GM12892 (cell line): ENCODE measurements around the gene OPCML.

Experiments
- POLR2A ChIP-seq: IDR thresholded peaks from 2 replicates; pipeline ENCODE4 v1.6.1; 2011; ENCODE audit warnings: low read depth, low read length, control low read depth
- POLR2AphosphoS5 ChIP-seq: IDR thresholded peaks from 2 replicates; pipeline ENCODE4 v1.6.1; 2011; ENCODE audit warnings: low read depth, low read length, control low read depth
- TAF1 ChIP-seq: IDR thresholded peaks from 2 replicates; pipeline ENCODE4 v1.6.1; 2011; ENCODE audit warnings: low read depth, mild to moderate bottlenecking, control low read depth, low read length, borderline replicate concordance

DNA sequence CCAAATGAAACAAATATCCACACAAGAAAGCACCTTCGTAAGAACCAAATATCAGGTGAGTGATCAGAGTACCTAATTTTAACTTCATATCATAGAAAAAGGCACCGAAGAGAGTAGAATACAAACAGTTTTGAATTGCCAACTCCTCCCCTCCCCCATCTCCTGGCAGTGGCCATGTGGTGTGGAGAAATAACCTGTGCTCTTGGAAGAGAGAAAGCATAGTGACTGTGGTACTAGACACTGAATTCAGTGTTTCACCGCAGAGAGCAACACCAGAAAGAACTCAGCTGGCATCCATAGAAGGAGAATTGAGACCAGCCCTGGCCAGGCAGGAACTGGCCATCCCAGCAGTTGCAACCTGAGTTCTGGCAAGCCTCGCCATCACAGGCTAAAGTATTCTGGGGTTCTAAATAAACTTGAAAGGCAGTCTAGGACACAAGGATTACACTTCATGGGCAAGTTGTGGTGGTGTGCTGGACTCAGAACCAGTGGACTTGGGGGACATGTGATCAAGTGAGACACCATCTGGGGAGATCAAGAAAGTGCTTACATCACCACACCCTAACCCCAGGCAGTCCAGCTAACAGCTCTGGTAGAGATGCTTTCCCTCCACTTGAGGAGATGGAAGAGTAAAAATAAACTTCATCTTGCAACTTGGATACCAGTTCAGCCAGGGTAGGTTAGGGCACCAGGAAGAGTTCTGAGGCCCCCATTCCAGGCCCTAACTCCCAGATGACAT, 1158.7 kb downstream of the OPCML start:
- no peak for TF ChIP-seq TAF1
- TF ChIP-seq POLR2A = no peak
- no peak for TF ChIP-seq POLR2AphosphoS5
